GM19328 (cell line): ENCODE results near the gene EEPD1.
A peak's percentile ranks its signal among the peaks of the same experiment; 100 is the strongest.

Source experiments
- ATAC-seq: cut with Tn5 transposase; IDR thresholded peaks from one replicate; pipeline ENCODE4 v1.9.1; 2021; ENCODE audit warnings: mild to moderate bottlenecking, moderate library complexity; ENCODE audit not compliant: unreplicated experiment

EEPD1 gene

GRCh38 chr7:36154255-36155212 is 1.5 kb downstream of the EEPD1 start:
- ATAC-seq, result no peak

GRCh38 chr7:36155811-36156361 is 2.8 kb downstream of the EEPD1 start:
- no peak for ATAC-seq

- no peak for ATAC-seq
These were observed 4.7 kb downstream of the EEPD1 start for GRCh38 chr7:36157527-36158320.

GRCh38 chr7:36158321-36158605 is 5.2 kb downstream of the EEPD1 start:
- no peak for ATAC-seq

GRCh38 chr7:36159618-36160017 is 6.6 kb downstream of the EEPD1 start:
- no peak for ATAC-seq

GRCh38 chr7:36160313-36160712 is 7.3 kb downstream of the EEPD1 start:
- no peak for ATAC-seq

- no peak for ATAC-seq
These were observed 8.9 kb downstream of the EEPD1 start for GRCh38 chr7:36161996-36162395.

GRCh38 chr7:36165059-36165458 is 12.0 kb downstream of the EEPD1 start:
- no peak for ATAC-seq

- ATAC-seq, result no peak
These were observed 12.7 kb downstream of the EEPD1 start for GRCh38 chr7:36165802-36166201.

GRCh38 chr7:36167403-36168050 is 14.5 kb downstream of the EEPD1 start:
- ATAC-seq, result no peak

GRCh38 chr7:36171503-36171902 is 18.4 kb downstream of the EEPD1 start:
- ATAC-seq, result peak; percentile 75

GRCh38 chr7:36175886-36176285 is 22.8 kb downstream of the EEPD1 start:
- ATAC-seq, result no peak

GRCh38 chr7:36176697-36177096 is 23.6 kb downstream of the EEPD1 start:
- no peak for ATAC-seq

- no peak for ATAC-seq
These were observed 27.1 kb downstream of the EEPD1 start for GRCh38 chr7:36180121-36180520.

- ATAC-seq, result no peak
These were observed 28.6 kb downstream of the EEPD1 start for GRCh38 chr7:36181668-36182067.

GRCh38 chr7:36182854-36183604 is 30.0 kb downstream of the EEPD1 start:
- ATAC-seq, result no peak

- ATAC-seq, result no peak
These were observed 32.0 kb downstream of the EEPD1 start for GRCh38 chr7:36185092-36185491.

- no peak for ATAC-seq
These were observed 32.7 kb downstream of the EEPD1 start for GRCh38 chr7:36185756-36186155.

- no peak for ATAC-seq
These were observed 33.5 kb downstream of the EEPD1 start for GRCh38 chr7:36186359-36187121.

- ATAC-seq, result no peak
These were observed 35.2 kb downstream of the EEPD1 start for GRCh38 chr7:36188266-36188665.
